ENCODE measurements around the gene UST.
"Not testable (repeated sequence)": the region's sequence is repeated elsewhere in the genome, so short reads cannot be mapped to it uniquely, and the experiment has no call there.

The UST gene

GRCh38 chr6:149095842-149096241 is 349.0 kb downstream of the UST start:
- in situ Hi-C loops (cut with MboI; ENCODE audit: low sequenced_read_pairs), result no loop called here

- in situ Hi-C loops (cut with MboI; ENCODE audit: low sequenced_read_pairs), result no loop called here
Observed at GRCh38 chr6:149097794-149098193, 351.0 kb downstream of the UST start.

- in situ Hi-C loops (cut with MboI; ENCODE audit: low sequenced_read_pairs), result no loop called here
Observed at GRCh38 chr6:149098700-149099276, 352.0 kb downstream of the UST start.

GRCh38 chr6:149102324-149102723 is 355.5 kb downstream of the UST start:
- in situ Hi-C loops (cut with MboI; ENCODE audit: low sequenced_read_pairs), result no loop called here

GRCh38 chr6:149103950-149104349 is 357.1 kb downstream of the UST start:
- in situ Hi-C loops (cut with MboI; ENCODE audit: low sequenced_read_pairs), result not testable (repeated sequence)

- in situ Hi-C loops (cut with MboI; ENCODE audit: low sequenced_read_pairs), result no loop called here
Observed at GRCh38 chr6:149107520-149107919, 360.7 kb downstream of the UST start.

GRCh38 chr6:149108038-149108748 is 361.4 kb downstream of the UST start:
- in situ Hi-C loops (cut with MboI; ENCODE audit: low sequenced_read_pairs), result no loop called here

GRCh38 chr6:149108749-149109100 is 361.9 kb downstream of the UST start:
- in situ Hi-C loops (cut with MboI; ENCODE audit: low sequenced_read_pairs), result no loop called here

- in situ Hi-C loops (cut with MboI; ENCODE audit: low sequenced_read_pairs), result no loop called here
Observed at GRCh38 chr6:149109397-149110070, 362.7 kb downstream of the UST start.

- in situ Hi-C loops (cut with MboI; ENCODE audit: low sequenced_read_pairs), result no loop called here
Observed at GRCh38 chr6:149111556-149112115, 364.8 kb downstream of the UST start.

- in situ Hi-C loops (cut with MboI; ENCODE audit: low sequenced_read_pairs), result no loop called here
Observed at GRCh38 chr6:149112976-149113375, 366.1 kb downstream of the UST start.

- in situ Hi-C loops (cut with MboI; ENCODE audit: low sequenced_read_pairs), result no loop called here
Observed at GRCh38 chr6:149114167-149114566, 367.3 kb downstream of the UST start.

GRCh38 chr6:149118737-149119653 is 372.2 kb downstream of the UST start:
- in situ Hi-C loops (cut with MboI; ENCODE audit: low sequenced_read_pairs), result no loop called here

GRCh38 chr6:149122850-149123821 is 376.3 kb downstream of the UST start:
- in situ Hi-C loops (cut with MboI; ENCODE audit: low sequenced_read_pairs), result no loop called here

- in situ Hi-C loops (cut with MboI; ENCODE audit: low sequenced_read_pairs), result no loop called here
Observed at GRCh38 chr6:149125309-149125708, 378.5 kb downstream of the UST start.
